HG03108 (cell line): ENCODE measurements around the gene USP1.

ENCODE experiments used
- ATAC-seq: cut with Tn5 transposase; IDR thresholded peaks from one replicate; pipeline ENCODE4 v1.9.1; 2021; ENCODE audit warnings: moderate library complexity; ENCODE audit not compliant: unreplicated experiment

USP1 gene

GRCh38 chr1:62481681-62482080 is 44.8 kb downstream of the USP1 start:
- ATAC-seq: no peak

GRCh38 chr1:62484824-62485468 is 48.1 kb downstream of the USP1 start:
- ATAC-seq: peak; percentile 55

GRCh38 chr1:62487956-62488355 is 51.1 kb downstream of the USP1 start:
- no peak for ATAC-seq

GRCh38 chr1:62492521-62492920 is 55.7 kb downstream of the USP1 start:
- ATAC-seq: no peak

GRCh38 chr1:62493656-62494055 is 56.8 kb downstream of the USP1 start:
- no peak for ATAC-seq

- ATAC-seq: no peak
Observed at GRCh38 chr1:62494137-62494536, 57.3 kb downstream of the USP1 start.

GRCh38 chr1:62500210-62500609 is 63.4 kb downstream of the USP1 start:
- no peak for ATAC-seq
